ENCODE results near the gene SMIM36.
"Not testable (repeated sequence)": the region's sequence is repeated elsewhere in the genome, so short reads cannot be mapped to it uniquely, and the experiment has no call there.

The SMIM36 gene

DNA sequence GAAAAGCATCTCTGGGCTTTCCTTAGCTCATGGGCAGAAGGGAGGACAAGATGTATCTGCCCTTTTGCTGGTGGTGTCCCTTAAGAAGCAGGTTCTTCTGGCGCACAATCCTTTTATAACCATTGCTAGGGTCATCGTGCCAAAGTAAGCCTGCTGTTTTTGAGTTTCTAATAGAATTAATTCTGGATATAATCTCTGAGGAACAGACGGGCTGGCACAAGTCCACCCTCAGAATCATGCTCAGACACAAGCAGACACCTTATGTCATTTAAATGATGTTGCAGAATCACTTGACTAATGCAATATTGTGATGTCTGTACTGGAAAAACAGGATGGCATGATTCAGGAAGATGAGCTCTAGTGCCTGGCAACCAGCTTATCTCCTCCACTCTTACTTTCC, 70.9 kb downstream of the SMIM36 start:
- H3K36me3 ChIP-seq (ENCODE audit: control insufficient read depth, low read depth, low read length), result no peaks in the 10 kb centered on the region
- peaks cover 17% of the 10 kb centered on the region for H3K4me1 ChIP-seq (ENCODE audit: control insufficient read depth, low read depth, low read length)
- H3K9ac ChIP-seq (ENCODE audit: low read length), result no peak overlapping the region
- no peak overlapping the region for H3K27ac ChIP-seq (ENCODE audit: low read length)
- H3K9me3 ChIP-seq (ENCODE audit: control insufficient read depth, low read depth, low read length), result no peaks in the 10 kb centered on the region
- no peaks in the 10 kb centered on the region for H3K27me3 ChIP-seq (ENCODE audit: control insufficient read depth, insufficient read depth, low read length)
- H3K4me3 ChIP-seq (ENCODE audit: low read length), result no peak overlapping the region

- Histone ChIP-seq H3K9ac (ENCODE audit: low read length) (no peak overlapping the region), H3K4me3 (ENCODE audit: low read length) (no peak overlapping the region), H3K27ac (ENCODE audit: low read length) (no peak overlapping the region), H3K4me1 (ENCODE audit: control insufficient read depth, low read depth, low read length) (peaks cover 8% of the 10 kb centered on the region), H3K27me3 (ENCODE audit: control insufficient read depth, insufficient read depth, low read length) (no peaks in the 10 kb centered on the region), H3K36me3 (ENCODE audit: control insufficient read depth, low read depth, low read length) (no peaks in the 10 kb centered on the region), H3K9me3 (ENCODE audit: control insufficient read depth, low read depth, low read length) (no peaks in the 10 kb centered on the region)
Measured at GRCh38 chr17:55437159-55437605, 74.1 kb downstream of the SMIM36 start.

GRCh38 chr17:55436224-55437158, 74.8 kb downstream of the SMIM36 start:
- H3K9ac ChIP-seq (ENCODE audit: low read length), result no peak overlapping the region
- no peak overlapping the region for H3K4me3 ChIP-seq (ENCODE audit: low read length)
- no peak overlapping the region for H3K27ac ChIP-seq (ENCODE audit: low read length)
- no peaks in the 10 kb centered on the region for H3K27me3 ChIP-seq (ENCODE audit: control insufficient read depth, insufficient read depth, low read length)
- H3K36me3 ChIP-seq (ENCODE audit: control insufficient read depth, low read depth, low read length), result no peaks in the 10 kb centered on the region
- H3K4me1 ChIP-seq (ENCODE audit: control insufficient read depth, low read depth, low read length), result peaks cover 8% of the 10 kb centered on the region
- no peaks in the 10 kb centered on the region for H3K9me3 ChIP-seq (ENCODE audit: control insufficient read depth, low read depth, low read length)

GRCh38 chr17:55435408-55435807, 75.8 kb downstream of the SMIM36 start:
- no peaks in the 10 kb centered on the region for H3K36me3 ChIP-seq (ENCODE audit: control insufficient read depth, low read depth, low read length)
- H3K4me1 ChIP-seq (ENCODE audit: control insufficient read depth, low read depth, low read length), result peaks cover 8% of the 10 kb centered on the region
- no peaks in the 10 kb centered on the region for H3K27me3 ChIP-seq (ENCODE audit: control insufficient read depth, insufficient read depth, low read length)
- H3K27ac ChIP-seq (ENCODE audit: low read length), result no peak overlapping the region
- H3K4me3 ChIP-seq (ENCODE audit: low read length), result no peak overlapping the region
- H3K9ac ChIP-seq (ENCODE audit: low read length), result no peak overlapping the region
- H3K9me3 ChIP-seq (ENCODE audit: control insufficient read depth, low read depth, low read length), result no peaks in the 10 kb centered on the region

- no peak overlapping the region for H3K9ac ChIP-seq (ENCODE audit: low read length)
- H3K27me3 ChIP-seq (ENCODE audit: control insufficient read depth, insufficient read depth, low read length), result no peaks in the 10 kb centered on the region
- no peak overlapping the region for H3K27ac ChIP-seq (ENCODE audit: low read length)
- no peaks in the 10 kb centered on the region for H3K9me3 ChIP-seq (ENCODE audit: control insufficient read depth, low read depth, low read length)
- H3K4me3 ChIP-seq (ENCODE audit: low read length), result no peak overlapping the region
- H3K36me3 ChIP-seq (ENCODE audit: control insufficient read depth, low read depth, low read length), result no peaks in the 10 kb centered on the region
- peaks cover 8% of the 10 kb centered on the region for H3K4me1 ChIP-seq (ENCODE audit: control insufficient read depth, low read depth, low read length)
Measured at GRCh38 chr17:55434721-55435120, 76.5 kb downstream of the SMIM36 start.

DNA sequence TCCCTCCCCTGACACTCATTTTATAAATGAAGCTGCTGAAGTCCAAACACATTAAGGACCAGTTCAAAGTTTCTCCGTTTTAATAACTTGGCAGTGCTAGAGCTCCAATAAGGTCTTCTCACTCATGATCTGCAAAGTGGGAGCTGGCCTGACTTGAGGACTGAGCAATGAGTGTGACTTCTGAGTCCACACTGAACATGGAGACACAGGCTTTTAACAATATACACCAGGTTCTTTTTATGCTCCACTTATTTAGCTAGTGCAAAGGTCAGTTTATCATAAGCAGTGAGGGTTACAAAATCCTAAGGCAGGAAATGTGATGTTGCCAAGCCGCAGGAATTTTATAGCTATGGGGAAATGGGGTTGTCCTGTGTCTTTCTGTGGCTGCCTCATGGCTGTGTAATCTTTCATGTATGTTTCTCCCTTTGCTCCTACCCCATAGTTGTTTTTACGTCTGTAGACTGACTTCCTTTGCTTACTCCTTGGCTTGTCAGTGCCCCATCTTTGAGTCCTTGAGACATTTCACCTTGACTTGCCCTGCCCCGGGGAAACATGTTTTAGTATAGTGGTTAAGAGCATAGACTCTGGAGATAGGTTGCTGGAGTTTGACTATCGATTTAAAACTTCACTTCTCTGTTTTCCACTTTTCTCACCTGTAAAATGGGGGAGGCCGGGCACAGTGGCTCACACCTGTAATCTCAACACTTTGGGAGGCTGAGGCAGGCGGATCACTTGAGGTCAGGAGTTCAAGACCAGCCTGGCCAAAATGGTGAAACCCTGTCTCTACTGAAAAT, 77.4 kb downstream of the SMIM36 start:
- H3K9me3 ChIP-seq (ENCODE audit: control insufficient read depth, low read depth, low read length), result no peaks in the 10 kb centered on the region
- no peak overlapping the region for H3K9ac ChIP-seq (ENCODE audit: low read length)
- no peaks in the 10 kb centered on the region for H3K36me3 ChIP-seq (ENCODE audit: control insufficient read depth, low read depth, low read length)
- no peaks in the 10 kb centered on the region for H3K27me3 ChIP-seq (ENCODE audit: control insufficient read depth, insufficient read depth, low read length)
- H3K4me3 ChIP-seq (ENCODE audit: low read length), result no peak overlapping the region
- peaks cover 8% of the 10 kb centered on the region for H3K4me1 ChIP-seq (ENCODE audit: control insufficient read depth, low read depth, low read length)
- H3K27ac ChIP-seq (ENCODE audit: low read length), result no peak overlapping the region

GRCh38 chr17:55433029-55433628, 78.1 kb downstream of the SMIM36 start:
- Histone ChIP-seq H3K4me3 (ENCODE audit: low read length) (no peak overlapping the region), H3K9me3 (ENCODE audit: control insufficient read depth, low read depth, low read length) (no peaks in the 10 kb centered on the region)

GRCh38 chr17:55432358-55433028, 78.8 kb downstream of the SMIM36 start:
- Histone ChIP-seq H3K4me3 (ENCODE audit: low read length) (no peak overlapping the region), H3K36me3 (ENCODE audit: control insufficient read depth, low read depth, low read length) (no peaks in the 10 kb centered on the region), H3K9me3 (ENCODE audit: control insufficient read depth, low read depth, low read length) (no peaks in the 10 kb centered on the region), H3K9ac (ENCODE audit: low read length) (no peak overlapping the region), H3K27ac (ENCODE audit: low read length) (no peak overlapping the region), H3K27me3 (ENCODE audit: control insufficient read depth, insufficient read depth, low read length) (no peaks in the 10 kb centered on the region), H3K4me1 (ENCODE audit: control insufficient read depth, low read depth, low read length) (peaks cover 8% of the 10 kb centered on the region)

More at GRCh38 chr17:55433029-55433628, 78.1 kb downstream of the SMIM36 start:
- Histone ChIP-seq H3K27ac (ENCODE audit: low read length) (no peak overlapping the region), H3K27me3 (ENCODE audit: control insufficient read depth, insufficient read depth, low read length) (no peaks in the 10 kb centered on the region), H3K36me3 (ENCODE audit: control insufficient read depth, low read depth, low read length) (no peaks in the 10 kb centered on the region), H3K9ac (ENCODE audit: low read length) (no peak overlapping the region), H3K4me1 (ENCODE audit: control insufficient read depth, low read depth, low read length) (peaks cover 8% of the 10 kb centered on the region)

GRCh38 chr17:55431914-55432313, 79.3 kb downstream of the SMIM36 start:
- H3K9ac ChIP-seq (ENCODE audit: low read length); H3K27me3 ChIP-seq (ENCODE audit: control insufficient read depth, insufficient read depth, low read length); H3K9me3 ChIP-seq (ENCODE audit: control insufficient read depth, low read depth, low read length); H3K4me3 ChIP-seq (ENCODE audit: low read length); H3K36me3 ChIP-seq (ENCODE audit: control insufficient read depth, low read depth, low read length); H3K27ac ChIP-seq (ENCODE audit: low read length); H3K4me1 ChIP-seq (ENCODE audit: control insufficient read depth, low read depth, low read length): not testable (repeated sequence)

GRCh38 chr17:55430541-55431288, 80.5 kb downstream of the SMIM36 start:
- Histone ChIP-seq H3K27me3 (ENCODE audit: control insufficient read depth, insufficient read depth, low read length) (no peaks in the 10 kb centered on the region), H3K27ac (ENCODE audit: low read length) (no peak overlapping the region), H3K4me3 (ENCODE audit: low read length) (no peak overlapping the region), H3K4me1 (ENCODE audit: control insufficient read depth, low read depth, low read length) (no peaks in the 10 kb centered on the region), H3K9ac (ENCODE audit: low read length) (no peak overlapping the region), H3K36me3 (ENCODE audit: control insufficient read depth, low read depth, low read length) (no peaks in the 10 kb centered on the region), H3K9me3 (ENCODE audit: control insufficient read depth, low read depth, low read length) (no peaks in the 10 kb centered on the region)
